NOMO-1 treated with dmso at 0.1 percent for 144 hours (cell line): ENCODE data around the gene CCDC17.
"Not testable (repeated sequence)": the region's sequence is repeated elsewhere in the genome, so short reads cannot be mapped to it uniquely, and the experiment has no call there.

Experiments
- DNase-seq: peaks from one replicate; lab custom pipeline; 2025; ENCODE audit not compliant: unreplicated experiment; lab: John Stamatoyannopoulos, UW

Gene CCDC17

DNA sequence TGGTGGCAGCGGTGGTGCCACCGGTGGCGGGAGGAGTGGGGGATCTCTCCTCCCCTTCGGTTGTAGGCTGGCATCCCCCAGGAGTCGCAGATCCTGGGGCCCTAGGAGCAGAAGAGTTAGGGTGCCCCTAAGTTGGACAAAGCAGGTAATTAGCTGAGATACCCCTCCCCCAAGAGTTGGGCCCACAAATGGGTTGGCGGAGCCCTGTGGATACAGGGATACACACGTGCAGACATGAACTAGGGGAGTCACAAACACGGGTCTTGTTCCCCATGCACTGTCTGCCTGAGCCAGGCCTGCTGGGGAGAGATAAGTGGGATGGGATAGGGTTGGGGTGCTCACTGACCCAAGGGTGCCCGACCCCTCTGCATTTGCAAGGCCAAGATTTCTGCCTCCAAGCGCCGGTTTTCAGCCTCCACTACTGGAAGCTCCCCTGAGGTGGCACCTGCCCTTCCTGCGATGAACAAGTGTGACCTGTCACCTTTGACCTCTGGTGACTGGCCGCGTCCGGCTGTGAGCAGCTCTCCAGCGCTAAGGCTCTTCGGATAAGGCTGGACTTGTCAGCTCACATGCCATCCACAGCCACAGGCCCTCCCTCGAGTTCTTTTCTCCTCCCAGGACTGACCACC is 1.8 kb downstream of the CCDC17 start:
- DNase-seq = no peak

GRCh38 chr1:45621501-45621836 is 2.4 kb downstream of the CCDC17 start:
- no peak for DNase-seq

GRCh38 chr1:45620588-45621500 is 3.0 kb downstream of the CCDC17 start:
- no peak for DNase-seq

DNA sequence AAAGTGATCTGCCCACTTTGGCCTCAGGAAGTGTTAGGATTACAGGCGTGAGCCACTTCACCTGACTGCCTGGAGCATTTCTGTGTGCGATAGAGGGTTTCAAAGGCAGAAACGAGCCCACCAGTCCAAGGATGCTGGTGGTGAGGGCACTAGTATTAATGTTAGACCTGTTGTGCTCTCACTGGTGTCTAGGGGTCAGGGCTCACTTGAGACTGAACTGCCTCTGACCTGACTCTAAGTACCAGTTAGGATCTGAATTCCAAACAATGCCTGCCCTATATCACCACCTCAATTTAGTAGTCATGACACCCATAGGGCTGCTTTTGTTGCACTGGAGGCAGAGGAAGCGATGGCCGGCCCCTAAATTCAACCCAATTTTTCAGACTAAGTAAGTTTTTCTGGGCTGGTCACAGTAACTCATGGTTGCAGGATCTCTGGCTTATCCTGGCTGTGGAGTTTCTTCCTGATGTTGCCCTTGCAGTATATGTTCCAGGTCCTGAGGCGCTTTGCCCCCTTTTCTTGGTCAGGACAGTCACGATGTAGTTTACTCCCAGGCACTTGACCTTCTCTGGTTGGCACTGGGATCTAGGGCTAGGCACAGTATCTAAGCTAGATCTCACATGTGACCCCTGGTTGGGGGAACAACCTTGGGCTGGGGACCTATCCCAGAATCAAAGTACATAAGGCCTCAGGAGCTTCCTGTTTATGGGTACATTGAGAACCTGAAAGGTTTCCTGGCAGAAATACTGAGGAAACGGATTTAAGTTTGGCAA is 4.5 kb downstream of the CCDC17 start:
- no peak for DNase-seq

DNA sequence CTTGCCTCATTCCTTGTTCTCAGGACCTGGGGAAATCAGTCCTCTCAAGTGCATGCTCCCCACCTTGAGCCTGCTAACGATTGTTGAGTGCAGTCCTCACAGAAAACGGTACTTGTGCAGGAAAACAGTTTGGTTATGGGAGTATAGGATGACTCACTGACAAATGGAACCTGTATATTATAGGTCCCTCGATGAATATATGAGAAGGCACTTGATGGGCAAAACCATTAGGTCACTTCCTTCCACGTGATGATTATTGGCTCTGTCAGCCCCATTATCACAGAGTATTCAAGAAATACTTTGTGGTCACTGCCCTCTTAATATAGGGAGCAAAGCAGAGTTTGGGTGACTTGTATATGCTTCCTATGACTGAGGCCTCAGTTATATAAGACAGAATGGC is 6.2 kb downstream of the CCDC17 start:
- no peak for DNase-seq

- DNase-seq = no peak
Observed at GRCh38 chr1:45615885-45616284, 8.0 kb downstream of the CCDC17 start.

DNA sequence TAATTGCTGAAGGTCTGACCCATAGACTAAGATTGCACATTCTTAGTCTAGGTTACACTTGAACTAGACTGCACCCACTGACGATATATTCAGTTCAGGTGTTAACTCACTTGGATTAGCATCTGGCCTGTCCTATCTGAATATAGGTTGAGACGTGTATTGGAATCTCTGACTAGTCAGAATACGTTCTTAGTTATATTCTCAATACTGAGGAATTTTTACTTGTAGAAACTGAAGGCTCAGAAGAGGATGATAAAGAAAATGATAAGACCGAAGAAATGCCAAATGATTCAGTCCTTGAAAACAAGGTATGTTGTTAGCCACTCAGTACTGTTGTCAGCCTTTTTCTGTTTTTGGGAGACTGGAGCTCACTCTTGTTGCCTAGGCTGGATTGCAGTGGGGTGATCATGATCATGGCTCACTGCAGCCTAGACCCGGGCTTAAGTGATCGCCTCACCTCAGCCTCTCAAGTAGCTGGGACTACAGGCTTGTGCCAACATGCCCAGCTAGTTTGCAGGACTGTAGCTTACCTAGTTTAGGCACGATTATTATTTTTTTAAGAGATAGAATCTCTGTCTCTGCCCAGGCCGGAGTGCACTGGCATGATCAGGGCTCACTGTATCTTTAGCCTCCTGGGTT is 10.8 kb downstream of the CCDC17 start:
- DNase-seq = no peak

DNA sequence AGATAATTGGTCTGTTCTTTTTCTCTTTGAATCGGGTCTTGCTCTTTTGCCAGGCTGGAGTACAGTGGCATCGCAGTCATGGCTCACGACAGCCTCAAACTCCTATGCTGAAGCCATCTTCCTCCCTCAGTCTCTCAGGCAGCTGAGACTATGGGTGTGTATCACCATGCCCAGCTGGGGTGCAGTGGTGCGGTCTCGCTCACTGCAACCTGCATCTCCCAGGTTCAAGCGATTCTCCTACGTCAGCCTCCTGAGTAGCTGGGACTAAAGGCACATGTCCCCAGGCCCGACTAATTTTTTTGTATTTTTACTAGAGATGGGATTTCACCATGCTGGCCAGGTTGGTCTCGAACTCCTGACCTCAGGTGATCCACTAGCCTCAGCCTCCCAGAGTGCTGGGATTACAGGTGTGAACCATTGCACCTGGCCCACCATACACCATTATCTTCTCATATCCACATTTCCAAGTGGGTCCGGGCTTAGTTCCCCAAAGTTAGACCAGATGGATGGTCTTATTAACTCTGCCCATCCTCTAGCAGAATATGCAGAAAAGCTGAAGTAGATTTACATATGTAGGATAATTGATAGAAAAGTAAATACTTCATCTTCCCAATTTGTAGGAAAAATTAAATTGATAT is 13.1 kb downstream of the CCDC17 start:
- DNase-seq = no peak

GRCh38 chr1:45608175-45609156 is 15.4 kb downstream of the CCDC17 start:
- DNase-seq = peak; percentile 60

DNA sequence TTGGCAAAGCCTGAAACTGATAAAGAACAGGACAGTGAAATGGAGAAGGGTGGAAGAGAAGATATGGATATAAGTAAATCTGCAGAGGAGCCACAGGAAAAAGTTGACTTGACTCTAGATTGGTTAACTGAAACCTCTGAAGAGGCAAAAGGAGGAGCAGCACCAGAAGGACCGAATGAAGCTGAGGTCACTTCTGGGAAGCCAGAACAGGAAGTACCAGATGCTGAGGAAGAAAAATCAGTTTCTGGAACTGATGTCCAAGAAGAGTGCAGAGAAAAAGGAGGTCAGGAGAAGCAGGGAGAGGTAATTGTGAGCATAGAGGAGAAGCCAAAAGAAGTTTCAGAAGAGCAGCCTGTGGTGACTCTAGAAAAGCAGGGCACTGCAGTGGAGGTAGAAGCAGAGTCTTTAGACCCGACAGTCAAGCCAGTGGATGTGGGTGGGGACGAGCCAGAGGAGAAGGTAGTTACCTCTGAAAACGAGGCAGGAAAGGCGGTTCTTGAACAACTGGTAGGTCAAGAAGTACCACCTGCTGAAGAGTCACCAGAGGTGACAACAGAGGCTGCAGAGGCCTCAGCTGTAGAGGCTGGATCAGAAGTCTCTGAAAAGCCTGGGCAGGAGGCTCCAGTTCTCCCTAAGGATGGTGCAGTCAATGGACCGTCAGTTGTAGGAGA is 16.3 kb downstream of the CCDC17 start:
- DNase-seq = no peak

GRCh38 chr1:45604239-45604638 is 19.6 kb downstream of the CCDC17 start:
- no peak for DNase-seq

- DNase-seq = not testable (repeated sequence)
Observed at GRCh38 chr1:45596765-45597164, 27.1 kb downstream of the CCDC17 start.

- DNase-seq = no peak
Observed at GRCh38 chr1:45594412-45594811, 29.4 kb downstream of the CCDC17 start.

DNA sequence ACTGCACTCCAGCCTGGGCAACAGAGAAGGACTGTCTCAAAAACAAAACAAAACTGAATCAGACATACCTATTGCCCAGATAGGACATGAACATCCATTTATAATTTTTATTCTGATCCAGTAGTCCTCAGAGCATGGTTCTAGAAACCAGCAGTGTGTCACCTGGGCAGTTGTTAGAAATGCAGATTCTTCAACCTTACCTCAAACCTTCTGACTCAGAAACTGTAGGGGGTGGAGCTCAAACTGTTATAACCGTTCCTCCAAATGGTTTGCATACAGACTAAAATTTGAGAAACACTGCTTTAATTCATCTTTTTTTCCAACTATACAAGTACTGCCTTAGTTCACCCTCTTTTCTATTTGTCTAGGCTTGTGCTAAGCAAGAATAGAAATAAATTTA is 34.0 kb downstream of the CCDC17 start:
- DNase-seq = no peak

DNA sequence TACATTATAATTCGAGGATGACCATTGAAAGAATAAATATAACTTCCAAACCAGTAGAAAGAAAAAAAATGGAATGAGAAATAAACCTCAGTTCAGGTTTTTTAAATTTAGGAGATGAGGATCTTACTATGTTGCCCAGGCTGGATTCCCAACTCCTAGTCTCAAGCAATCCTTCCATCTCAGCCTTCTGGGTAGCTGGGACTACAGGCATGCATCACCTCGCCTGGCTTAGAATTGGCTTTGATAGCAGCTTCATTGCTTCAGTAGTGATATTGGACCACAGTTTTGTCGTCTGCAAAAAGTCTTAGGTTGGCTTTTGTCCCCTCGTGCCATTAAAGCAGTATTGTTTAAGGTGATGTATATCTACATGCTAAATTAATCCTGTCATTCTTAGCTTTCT is 37.1 kb downstream of the CCDC17 start:
- DNase-seq = no peak

GRCh38 chr1:45585496-45586075 is 38.3 kb downstream of the CCDC17 start:
- no peak for DNase-seq

DNA sequence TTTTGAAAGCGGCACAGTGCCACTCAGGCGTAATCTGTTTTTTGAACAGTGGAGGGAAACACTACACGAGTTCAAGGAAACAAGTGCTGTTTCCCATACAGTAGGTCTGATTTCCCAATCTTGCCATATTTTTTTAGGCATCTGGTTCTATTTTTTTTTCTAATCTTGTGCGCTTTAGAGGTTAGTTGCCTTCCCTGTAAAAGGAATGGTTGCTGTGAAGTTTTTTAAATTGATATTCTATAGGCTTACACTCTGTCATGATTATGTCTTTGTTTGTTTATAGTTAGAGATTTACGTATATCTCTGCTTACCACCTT is 38.8 kb downstream of the CCDC17 start:
- no peak for DNase-seq

DNA sequence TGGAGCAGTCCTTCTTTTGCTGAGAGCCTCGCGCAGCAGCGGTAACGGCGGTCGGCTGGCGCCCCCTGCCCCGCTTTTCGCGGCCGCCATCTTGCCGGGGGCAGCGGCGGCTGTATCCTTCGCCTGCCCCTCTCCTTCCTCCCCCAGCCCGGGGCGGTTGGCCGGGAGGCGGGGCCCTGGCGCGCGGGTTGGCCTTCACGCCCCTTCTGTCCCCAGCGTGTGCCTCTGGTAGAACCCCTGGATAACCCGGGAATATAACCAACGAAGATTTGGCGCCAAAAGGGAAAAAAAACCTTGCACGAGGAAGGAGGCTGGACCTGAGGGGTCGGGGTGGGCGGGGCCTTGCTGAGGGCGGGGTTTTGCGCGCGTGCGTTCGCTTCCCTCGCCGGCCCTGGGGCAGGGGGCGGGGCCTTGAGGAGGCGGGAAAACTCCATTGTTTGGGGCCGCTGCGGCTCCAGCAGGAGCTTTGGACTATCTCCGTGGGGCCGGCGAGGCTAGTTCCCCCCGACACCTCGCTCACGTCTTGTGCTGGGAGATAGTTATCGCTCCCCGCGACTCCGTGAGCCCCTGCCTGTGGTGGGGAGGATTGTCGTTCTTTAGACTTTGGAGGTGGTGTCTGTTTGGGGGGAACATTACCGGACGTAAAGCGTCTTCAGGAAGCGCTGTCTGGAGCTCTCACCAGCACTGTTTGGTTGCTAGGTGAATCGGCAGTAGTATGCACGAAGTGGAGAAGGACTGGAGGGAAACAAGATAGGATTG is 39.3 kb downstream of the CCDC17 start:
- DNase-seq = peak; percentile 60
